ENCODE results near the gene PTCD2.

Gene PTCD2

GRCh38 chr5:72415616-72416325 lies 95.6 kb downstream of the PTCD2 start:
- no peak for TF ChIP-seq CTCF (IDR thresholded peaks at IDR 0.05; ENCODE audit: control extremely low read depth, extremely low read depth, low read depth, missing control alignments)
- ChIA-PET POLR2A (no interaction called here), CTCF (interaction anchor here (1.0 to 2.6 kb wide), 6 partner anchors 9 to 122 kb away, joined by 3 to 10 read pairs (median 4); no protein-coding TSS in a partner anchor)
- DNase-seq (ENCODE audit: extremely low spot score), result no peak

- no peak for TF ChIP-seq CTCF (IDR thresholded peaks at IDR 0.05; ENCODE audit: control extremely low read depth, extremely low read depth, low read depth, missing control alignments)
- POLR2A ChIA-PET, result no interaction called here
- CTCF ChIA-PET, result no interaction called here
- no peak for DNase-seq (ENCODE audit: extremely low spot score)
These were observed 97.3 kb downstream of the PTCD2 start for GRCh38 chr5:72417333-72418062.

Measured in GM10248 (cell line).